Thyroid gland (tissue), 4 donors: ENCODE measurements around the gene STYXL2.

ENCODE experiments used
- POLR2A ChIP-seq, 2 donors: fragments of 450-650 bp; IDR thresholded peaks; one replicate each; pipeline ENCODE4 v1.6.1; 2017; ENCODE audit warnings: antibody characterized with exemption in 2 of 2, mild to moderate bottlenecking in 2 of 2, moderate library complexity in 1 of 2
- TF ChIP-seq, protein P1 (sequence below), 6 experiments: fragments of 200-600 bp in 3 of 6; fragments of 450-650 bp in 3 of 6; sonication (generic) in 3 of 6; IDR thresholded peaks; one replicate each; pipeline ENCODE4 v1.5.1; 2016 to 2019; ENCODE audit warnings: antibody characterized with exemption in 6 of 6, mild to moderate bottlenecking in 2 of 6, inconsistent platforms in 1 of 6, moderate library complexity in 1 of 6

DNA sequence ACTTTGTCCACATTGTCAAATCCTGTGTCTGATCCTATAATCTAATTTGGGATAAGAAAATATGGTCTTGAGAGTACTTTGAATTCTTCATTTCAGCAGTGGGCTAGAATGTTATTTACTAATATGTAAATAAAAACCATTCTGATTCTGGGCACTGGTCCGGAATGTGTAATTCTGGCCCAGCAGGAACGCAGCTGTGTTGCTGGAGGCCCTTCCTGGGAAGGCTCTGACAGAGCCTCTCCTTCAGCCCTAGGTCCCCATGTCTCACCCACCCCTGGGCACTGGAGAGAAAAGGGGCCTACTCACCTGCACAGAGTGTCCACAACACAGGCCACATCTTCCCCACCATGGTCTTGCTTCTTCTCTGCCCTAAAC, 3.9 kb upstream of the STYXL2 start:
- TF ChIP-seq, protein P1, sequence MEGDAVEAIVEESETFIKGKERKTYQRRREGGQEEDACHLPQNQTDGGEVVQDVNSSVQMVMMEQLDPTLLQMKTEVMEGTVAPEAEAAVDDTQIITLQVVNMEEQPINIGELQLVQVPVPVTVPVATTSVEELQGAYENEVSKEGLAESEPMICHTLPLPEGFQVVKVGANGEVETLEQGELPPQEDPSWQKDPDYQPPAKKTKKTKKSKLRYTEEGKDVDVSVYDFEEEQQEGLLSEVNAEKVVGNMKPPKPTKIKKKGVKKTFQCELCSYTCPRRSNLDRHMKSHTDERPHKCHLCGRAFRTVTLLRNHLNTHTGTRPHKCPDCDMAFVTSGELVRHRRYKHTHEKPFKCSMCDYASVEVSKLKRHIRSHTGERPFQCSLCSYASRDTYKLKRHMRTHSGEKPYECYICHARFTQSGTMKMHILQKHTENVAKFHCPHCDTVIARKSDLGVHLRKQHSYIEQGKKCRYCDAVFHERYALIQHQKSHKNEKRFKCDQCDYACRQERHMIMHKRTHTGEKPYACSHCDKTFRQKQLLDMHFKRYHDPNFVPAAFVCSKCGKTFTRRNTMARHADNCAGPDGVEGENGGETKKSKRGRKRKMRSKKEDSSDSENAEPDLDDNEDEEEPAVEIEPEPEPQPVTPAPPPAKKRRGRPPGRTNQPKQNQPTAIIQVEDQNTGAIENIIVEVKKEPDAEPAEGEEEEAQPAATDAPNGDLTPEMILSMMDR (IDR thresholded peaks at IDR 0.05), result no peak
- TF ChIP-seq POLR2A (IDR thresholded peaks at IDR 0.05), result no peak
